ENCODE results near the gene TRAPPC13. TPM values are rescaled to one million over a fixed set of nuclear protein-coding genes. Genes with fewer than 3 reads are reported as not detected.
A peak's percentile ranks its signal among the peaks of the same experiment; 100 is the strongest.

TRAPPC13 gene
- total and polyA plus RNA-seq, 2 experiments from 2014 or later = 16.3 to 20.1 TPM

- H3K36me3 ChIP-seq (ENCODE audit: insufficient read depth) = peaks cover 6% of the 10 kb centered on the region
- H3K9me3 Mint-ChIP-seq = no peaks in the 10 kb centered on the region
- no peak overlapping the region for H3K27ac Mint-ChIP-seq
- TF ChIP-seq NANOG (IDR thresholded peaks at IDR 0.05; ENCODE audit: borderline replicate concordance) = no peak
- TF ChIP-seq JUNB (IDR thresholded peaks at IDR 0.05; ENCODE audit: unreplicated experiment) = no peak
- TF ChIP-seq ZNF331 (CRISPR knock-in tag; IDR thresholded peaks at IDR 0.05; ENCODE audit: low read depth) = no peak
- TF ChIP-seq STAT1 (IDR thresholded peaks at IDR 0.05; ENCODE audit: unreplicated experiment) = no peak
- TF ChIP-seq REST (IDR thresholded peaks at IDR 0.05; ENCODE audit: unreplicated experiment) = no peak
- no peak for TF ChIP-seq ZNF462 (CRISPR knock-in tag; IDR thresholded peaks at IDR 0.05)
- no peak for TF ChIP-seq EZH2 (IDR thresholded peaks at IDR 0.05; ENCODE audit: low read depth, unreplicated experiment)
- no peak for TF ChIP-seq ETS1 (IDR thresholded peaks at IDR 0.05)
- TF ChIP-seq CTCF (conservative IDR thresholded peaks at IDR 0.05; ENCODE audit: low read depth in 2 of 2) = no peak
- no peak for TF ChIP-seq CREB1 (CRISPR knock-in tag; IDR thresholded peaks at IDR 0.05; ENCODE audit: low read depth)
- TF ChIP-seq POLR2AphosphoS5 (IDR thresholded peaks at IDR 0.05; ENCODE audit: low read depth) = no peak
- no peak for TF ChIP-seq ZNF114 (CRISPR knock-in tag; IDR thresholded peaks at IDR 0.05)
- H3K27me3 ChIP-seq (ENCODE audit: insufficient read depth) = no peaks in the 10 kb centered on the region
- H3K27me3 Mint-ChIP-seq (ENCODE audit: insufficient read depth, low read depth, poor library complexity) = peaks cover 4% of the 10 kb centered on the region
- H3K4me3 Mint-ChIP-seq = peak overlapping the region; percentile 98
- peak overlapping the region; percentile 88 for H3K4me2 ChIP-seq
- H4K20me1 ChIP-seq (replicated peaks; ENCODE audit: insufficient read depth) = no peaks in the 10 kb centered on the region; the same call in 1 of the 2 replicates
- peaks cover 6% of the 10 kb centered on the region; the same call in 1 of the 2 replicates for H3K4me1 ChIP-seq (ENCODE audit: insufficient read depth)
- H3K4me3 ChIP-seq = peak overlapping the region; percentile 76
- peak; percentile 13 for DNase-seq (ENCODE audit: low spot score)
- peak overlapping the region; percentile 12; the same call in 1 of the 2 replicates for H3K27ac ChIP-seq (ENCODE audit: low read depth)
- H3K36me3 Mint-ChIP-seq (ENCODE audit: low read depth) = peaks cover 3% of the 10 kb centered on the region; the same call in 1 of the 3 replicates
- H3K4me1 Mint-ChIP-seq = peaks cover 5% of the 10 kb centered on the region
- H3K9me2 ChIP-seq (ENCODE audit: insufficient read depth) = no peaks in the 10 kb centered on the region
- no peak overlapping the region for H2AFZ ChIP-seq
- no peak for ATAC-seq
- H3K79me2 ChIP-seq (replicated peaks; ENCODE audit: insufficient read depth) = peaks cover 82% of the 10 kb centered on the region
- no peaks in the 10 kb centered on the region for H3F3A ChIP-seq (replicated peaks; ENCODE audit: low read depth)
These were observed 916 bp downstream of the TRAPPC13 start for GRCh38 chr5:65625743-65626142.

Measured in GM23338 (cell line).